ENCODE measurements around the gene GNAO1.

Gene GNAO1

DNA sequence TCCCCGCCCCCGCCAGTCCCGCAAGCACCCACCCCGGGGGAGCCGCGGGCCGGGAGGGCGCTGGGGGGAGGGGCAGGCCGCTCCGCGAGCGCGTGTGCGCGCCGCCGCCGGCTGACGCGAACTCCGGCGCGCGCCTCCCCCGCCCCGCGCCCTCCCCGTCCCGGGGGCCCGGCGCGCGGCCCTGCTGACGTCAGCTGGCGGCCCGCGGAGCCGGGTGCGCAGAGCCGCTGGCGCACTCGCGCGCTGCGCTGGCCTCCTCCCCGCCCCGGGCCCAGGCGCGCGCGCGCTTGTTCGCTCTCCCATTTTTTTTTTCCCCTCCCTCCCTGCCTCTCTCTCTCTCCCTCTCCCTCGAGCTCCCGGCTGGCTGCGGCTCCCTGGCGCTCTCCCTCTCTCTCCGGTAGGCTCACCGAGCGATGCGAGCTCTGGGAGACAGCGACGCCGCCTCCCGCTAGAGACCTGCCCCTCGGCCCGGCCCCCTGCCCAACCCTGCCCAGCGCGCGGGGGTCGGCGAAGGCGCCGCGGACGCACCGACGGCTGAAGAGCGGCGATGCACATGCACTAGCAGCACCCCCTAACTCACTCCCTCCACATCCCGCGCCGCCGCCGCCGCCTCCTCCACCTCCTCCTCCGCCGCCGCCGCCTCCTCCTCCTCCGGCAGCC is at the start of gene GNAO1:
Gene GNAO1 (plus strand): TSS at position 334 of the 660 bp plus-strand sequence. CDS start 747 bp downstream, outside the sequence.
- TF ChIP-seq GATA2 (IDR thresholded peaks at IDR 0.05; ENCODE audit: low read depth, low read length) (no peak), GATA3 (IDR thresholded peaks at IDR 0.05; ENCODE audit: low read depth, low read length) (no peak)

GRCh38 chr16:56143666-56144065 is 47.6 kb upstream of the GNAO1 start:
- TF ChIP-seq GATA2 (IDR thresholded peaks at IDR 0.05; ENCODE audit: low read depth, low read length) (no peak), GATA3 (IDR thresholded peaks at IDR 0.05; ENCODE audit: low read depth, low read length) (no peak)

GRCh38 chr16:56145369-56145768 is 45.9 kb upstream of the GNAO1 start:
- TF ChIP-seq GATA3 (IDR thresholded peaks at IDR 0.05; ENCODE audit: low read depth, low read length) (no peak), GATA2 (IDR thresholded peaks at IDR 0.05; ENCODE audit: low read depth, low read length) (no peak)

DNA sequence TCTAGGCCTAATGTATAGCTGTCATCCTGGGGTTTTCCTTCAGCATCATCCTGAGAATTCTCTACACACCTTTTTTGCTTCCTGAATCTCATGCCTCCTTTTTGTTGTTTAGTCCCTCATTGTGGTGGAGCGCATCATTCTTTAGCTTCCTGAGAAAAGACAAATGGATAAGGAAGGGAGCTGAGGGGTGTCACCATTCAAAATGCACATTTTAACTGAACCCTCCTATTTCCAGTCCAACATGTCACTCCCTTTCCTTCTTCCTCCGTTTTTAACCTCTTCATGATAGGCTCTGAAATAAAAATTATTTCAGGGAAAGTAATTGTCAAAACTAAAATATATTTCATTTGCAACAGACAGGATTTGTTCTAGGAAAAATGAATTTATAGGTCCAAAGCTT is 39.7 kb upstream of the GNAO1 start:
- TF ChIP-seq GATA3 (IDR thresholded peaks at IDR 0.05; ENCODE audit: low read depth, low read length): no peak
- no peak for TF ChIP-seq GATA2 (IDR thresholded peaks at IDR 0.05; ENCODE audit: low read depth, low read length)

- no peak for TF ChIP-seq GATA3 (IDR thresholded peaks at IDR 0.05; ENCODE audit: low read depth, low read length)
- TF ChIP-seq GATA2 (IDR thresholded peaks at IDR 0.05; ENCODE audit: low read depth, low read length): no peak
These were observed 29.6 kb upstream of the GNAO1 start for GRCh38 chr16:56161658-56162057.

- TF ChIP-seq GATA2 (IDR thresholded peaks at IDR 0.05; ENCODE audit: low read depth, low read length): no peak
- no peak for TF ChIP-seq GATA3 (IDR thresholded peaks at IDR 0.05; ENCODE audit: low read depth, low read length)
These were observed 28.2 kb upstream of the GNAO1 start for GRCh38 chr16:56163089-56163488.

- TF ChIP-seq GATA2 (IDR thresholded peaks at IDR 0.05; ENCODE audit: low read depth, low read length) (no peak), GATA3 (IDR thresholded peaks at IDR 0.05; ENCODE audit: low read depth, low read length) (no peak)
These were observed 27.4 kb upstream of the GNAO1 start for GRCh38 chr16:56163938-56164337.

- TF ChIP-seq GATA3 (IDR thresholded peaks at IDR 0.05; ENCODE audit: low read depth, low read length): no peak
- no peak for TF ChIP-seq GATA2 (IDR thresholded peaks at IDR 0.05; ENCODE audit: low read depth, low read length)
These were observed 26.7 kb upstream of the GNAO1 start for GRCh38 chr16:56164636-56165035.

- TF ChIP-seq GATA3 (IDR thresholded peaks at IDR 0.05; ENCODE audit: low read depth, low read length) (no peak), GATA2 (IDR thresholded peaks at IDR 0.05; ENCODE audit: low read depth, low read length) (no peak)
These were observed 16.9 kb upstream of the GNAO1 start for GRCh38 chr16:56174411-56174810.

GRCh38 chr16:56181401-56181800 is 9.9 kb upstream of the GNAO1 start:
- TF ChIP-seq GATA3 (IDR thresholded peaks at IDR 0.05; ENCODE audit: low read depth, low read length): no peak
- no peak for TF ChIP-seq GATA2 (IDR thresholded peaks at IDR 0.05; ENCODE audit: low read depth, low read length)

DNA sequence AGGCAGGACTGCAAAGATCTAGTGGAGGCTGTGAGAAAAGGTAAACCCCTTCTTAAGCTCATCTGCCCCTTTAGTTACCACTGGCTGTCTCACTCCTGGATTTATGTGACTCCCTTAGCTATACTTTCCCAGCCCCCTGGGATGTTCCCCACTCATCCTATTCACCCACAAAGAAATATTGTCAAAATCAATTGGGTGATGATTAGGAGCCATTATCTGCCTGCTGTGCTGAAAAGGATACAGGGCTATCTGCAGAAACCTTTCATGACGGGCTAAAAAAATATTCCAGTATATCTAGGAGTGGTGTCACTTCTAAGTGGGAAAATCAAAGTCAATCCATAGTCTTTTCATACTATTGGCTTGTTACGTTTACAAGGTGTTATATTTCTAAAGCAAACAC is 8.0 kb upstream of the GNAO1 start:
- TF ChIP-seq GATA3 (IDR thresholded peaks at IDR 0.05; ENCODE audit: low read depth, low read length): no peak
- TF ChIP-seq GATA2 (IDR thresholded peaks at IDR 0.05; ENCODE audit: low read depth, low read length): no peak

DNA sequence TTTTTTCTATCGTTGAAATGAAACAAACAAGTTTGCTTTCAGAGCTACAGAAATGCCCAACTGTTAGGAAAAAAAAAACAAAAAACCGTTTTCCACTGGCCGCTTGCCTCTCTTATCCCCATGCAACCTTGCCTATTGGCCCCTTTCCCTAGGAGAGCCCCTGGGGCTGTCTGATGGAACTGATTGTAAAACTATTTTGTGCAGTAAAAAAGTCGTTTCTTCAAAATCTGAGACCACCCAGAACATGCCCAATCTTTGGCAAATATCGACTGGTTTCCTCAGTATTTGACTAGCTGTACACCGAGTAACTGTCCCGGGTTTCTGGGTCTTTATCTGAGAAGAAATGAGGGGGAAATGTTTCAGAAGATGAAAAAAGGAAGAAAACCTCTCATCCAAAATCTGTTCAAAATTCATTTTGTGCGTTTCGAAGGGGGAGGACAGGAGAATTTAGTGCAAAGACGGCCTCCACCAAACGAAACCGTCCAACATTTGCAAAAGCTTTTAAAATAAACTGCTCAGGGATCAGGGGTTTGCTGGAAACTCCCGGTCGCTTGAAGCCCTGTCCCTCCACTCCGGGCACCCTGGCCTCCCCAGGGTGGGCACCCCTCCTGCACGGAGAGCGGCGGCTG is 1.1 kb upstream of the GNAO1 start:
- TF ChIP-seq GATA2 (IDR thresholded peaks at IDR 0.05; ENCODE audit: low read depth, low read length): peak; percentile 37; the same call in 1 of the 2 replicates
- TF ChIP-seq GATA3 (IDR thresholded peaks at IDR 0.05; ENCODE audit: low read depth, low read length): no peak

GRCh38 chr16:56190677-56191155 is 573 bp upstream of the GNAO1 start:
- TF ChIP-seq GATA2 (IDR thresholded peaks at IDR 0.05; ENCODE audit: low read depth, low read length) (no peak), GATA3 (IDR thresholded peaks at IDR 0.05; ENCODE audit: low read depth, low read length) (no peak)

DNA sequence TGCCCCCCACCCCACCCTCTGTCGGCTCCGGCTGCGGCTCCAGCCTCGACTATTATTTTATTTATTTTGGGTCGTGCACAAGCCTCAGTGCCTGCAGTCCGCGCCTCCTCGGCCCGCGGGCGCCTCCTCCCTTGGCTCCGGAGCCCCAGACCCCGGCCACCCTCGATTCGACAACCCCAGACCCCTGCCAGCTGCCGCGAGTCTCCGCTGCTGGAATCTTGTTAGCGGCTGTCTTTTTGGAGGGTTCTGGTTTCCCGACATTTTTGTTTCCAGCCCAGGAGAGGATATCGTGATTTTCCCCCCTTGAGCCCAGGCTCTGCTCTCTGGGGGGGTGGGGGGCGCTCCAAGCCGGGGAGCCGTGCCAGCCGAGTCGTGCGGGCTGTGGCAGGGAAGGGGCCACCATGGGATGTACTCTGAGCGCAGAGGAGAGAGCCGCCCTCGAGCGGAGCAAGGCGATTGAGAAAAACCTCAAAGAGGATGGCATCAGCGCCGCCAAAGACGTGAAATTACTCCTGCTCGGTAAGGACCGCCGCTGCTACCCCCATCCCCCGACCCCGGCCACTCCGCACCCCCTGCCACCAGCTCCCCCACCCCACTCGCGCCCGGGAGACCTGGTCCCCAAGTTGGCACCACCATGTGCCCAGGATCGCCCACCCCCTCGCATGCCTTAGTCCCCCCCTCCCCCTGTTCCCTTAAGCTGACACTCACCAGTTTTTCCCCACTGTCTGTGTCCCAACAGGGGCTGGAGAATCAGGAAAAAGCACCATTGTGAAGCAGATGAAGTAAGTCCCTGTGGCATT is 746 bp downstream of the GNAO1 start:
- TF ChIP-seq GATA3 (IDR thresholded peaks at IDR 0.05; ENCODE audit: low read depth, low read length) (no peak), GATA2 (IDR thresholded peaks at IDR 0.05; ENCODE audit: low read depth, low read length) (no peak)
